GM19463 (cell line): ENCODE results near the gene NR1H2.

Source experiments
- ATAC-seq: cut with Tn5 transposase; IDR thresholded peaks from one replicate; pipeline ENCODE4 v1.9.1; 2021; ENCODE audit warnings: mild to moderate bottlenecking, moderate library complexity; ENCODE audit not compliant: unreplicated experiment

The NR1H2 gene

DNA sequence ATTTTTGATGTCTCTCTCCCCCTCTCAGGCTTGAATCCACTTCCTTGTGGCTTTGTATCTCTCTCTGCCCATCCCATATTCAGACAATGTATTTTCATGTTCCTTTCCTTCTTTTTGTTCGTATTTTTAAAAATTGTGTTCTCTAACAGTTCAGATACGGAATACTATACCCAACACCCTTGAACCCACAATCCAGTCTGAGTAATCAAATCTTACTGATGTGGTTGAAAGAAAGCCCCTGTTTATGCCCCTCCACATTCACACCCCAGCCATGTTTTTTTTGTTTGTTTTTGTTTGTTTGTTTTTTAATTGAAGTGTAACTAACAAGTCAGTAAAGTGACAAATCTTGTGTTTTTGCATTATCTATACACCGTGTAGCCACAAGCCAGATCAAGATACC, 43.9 kb downstream of the NR1H2 start:
- no peak for ATAC-seq

- no peak for ATAC-seq
Observed at GRCh38 chr19:50420808-50421207, 44.6 kb downstream of the NR1H2 start.

- ATAC-seq: no peak
Observed at GRCh38 chr19:50422397-50423278, 46.4 kb downstream of the NR1H2 start.

DNA sequence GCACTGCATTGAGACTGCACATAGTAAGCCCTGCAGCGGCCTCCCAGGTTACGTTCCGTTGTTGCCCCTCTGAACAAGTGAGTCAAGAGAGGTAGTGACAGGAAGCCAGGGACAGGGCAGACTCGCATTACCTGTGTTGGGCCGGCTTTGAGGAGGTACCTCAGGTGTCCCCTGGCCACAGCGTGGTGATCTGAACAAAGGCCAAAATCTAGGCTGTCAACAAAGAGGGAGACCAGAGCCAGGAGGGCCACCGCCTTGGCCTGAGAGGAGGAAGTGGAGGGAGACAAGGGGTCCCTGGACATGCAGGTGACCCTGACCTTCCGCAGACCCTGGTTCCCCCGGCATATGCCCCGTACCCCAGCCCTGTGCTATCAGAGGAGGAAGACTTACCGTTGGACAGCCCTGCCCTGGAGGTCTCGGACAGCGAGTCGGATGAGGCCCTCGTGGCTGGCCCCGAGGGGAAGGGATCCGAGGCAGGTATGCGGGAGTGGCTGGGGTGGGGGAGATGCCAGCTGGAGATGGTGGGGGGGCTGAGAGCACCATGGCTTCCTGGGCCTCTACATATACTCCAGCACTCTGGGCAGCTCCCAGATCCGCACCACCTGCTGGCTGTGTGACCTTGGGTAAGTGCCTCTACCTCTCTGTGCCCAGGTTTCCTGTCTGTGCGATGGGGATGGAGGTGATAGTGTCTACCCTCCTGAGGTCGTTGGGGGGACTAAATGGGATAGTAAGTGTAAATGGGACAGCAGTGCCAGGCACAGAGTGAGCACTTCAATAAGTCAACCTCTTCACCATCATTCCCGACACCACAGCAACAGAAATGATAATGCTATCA, 47.2 kb downstream of the NR1H2 start:
- ATAC-seq: no peak

DNA sequence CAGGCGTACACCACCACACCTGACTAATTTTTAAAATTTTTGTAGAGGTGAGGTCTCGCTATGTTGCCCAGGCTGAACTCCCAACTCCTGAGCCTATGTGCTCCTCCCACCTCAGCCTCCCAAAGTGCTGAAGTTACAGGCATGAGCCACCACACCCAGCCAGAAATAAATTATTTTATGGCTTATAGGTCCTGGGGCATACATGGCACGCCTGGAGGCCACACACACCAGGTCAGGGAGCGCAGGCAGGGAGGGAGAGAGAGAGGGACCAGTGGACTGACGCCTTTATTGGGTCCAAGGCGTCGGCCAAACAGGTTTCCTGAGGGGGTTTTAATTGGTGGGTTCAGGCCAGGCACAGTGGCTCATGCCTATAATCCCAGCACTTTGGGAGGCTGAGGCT, 49.3 kb downstream of the NR1H2 start:
- ATAC-seq: no peak

GRCh38 chr19:50427318-50427925, 51.2 kb downstream of the NR1H2 start:
- ATAC-seq: no peak

DNA sequence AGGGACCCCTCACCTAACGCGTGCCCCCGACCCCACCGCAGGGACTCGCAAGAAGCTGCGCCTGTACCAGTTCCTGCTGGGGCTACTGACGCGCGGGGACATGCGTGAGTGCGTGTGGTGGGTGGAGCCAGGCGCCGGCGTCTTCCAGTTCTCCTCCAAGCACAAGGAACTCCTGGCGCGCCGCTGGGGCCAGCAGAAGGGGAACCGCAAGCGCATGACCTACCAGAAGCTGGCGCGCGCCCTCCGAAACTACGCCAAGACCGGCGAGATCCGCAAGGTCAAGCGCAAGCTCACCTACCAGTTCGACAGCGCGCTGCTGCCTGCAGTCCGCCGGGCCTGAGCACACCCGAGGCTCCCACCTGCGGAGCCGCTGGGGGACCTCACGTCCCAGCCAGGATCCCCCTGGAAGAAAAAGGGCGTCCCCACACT, 51.8 kb downstream of the NR1H2 start:
- no peak for ATAC-seq

DNA sequence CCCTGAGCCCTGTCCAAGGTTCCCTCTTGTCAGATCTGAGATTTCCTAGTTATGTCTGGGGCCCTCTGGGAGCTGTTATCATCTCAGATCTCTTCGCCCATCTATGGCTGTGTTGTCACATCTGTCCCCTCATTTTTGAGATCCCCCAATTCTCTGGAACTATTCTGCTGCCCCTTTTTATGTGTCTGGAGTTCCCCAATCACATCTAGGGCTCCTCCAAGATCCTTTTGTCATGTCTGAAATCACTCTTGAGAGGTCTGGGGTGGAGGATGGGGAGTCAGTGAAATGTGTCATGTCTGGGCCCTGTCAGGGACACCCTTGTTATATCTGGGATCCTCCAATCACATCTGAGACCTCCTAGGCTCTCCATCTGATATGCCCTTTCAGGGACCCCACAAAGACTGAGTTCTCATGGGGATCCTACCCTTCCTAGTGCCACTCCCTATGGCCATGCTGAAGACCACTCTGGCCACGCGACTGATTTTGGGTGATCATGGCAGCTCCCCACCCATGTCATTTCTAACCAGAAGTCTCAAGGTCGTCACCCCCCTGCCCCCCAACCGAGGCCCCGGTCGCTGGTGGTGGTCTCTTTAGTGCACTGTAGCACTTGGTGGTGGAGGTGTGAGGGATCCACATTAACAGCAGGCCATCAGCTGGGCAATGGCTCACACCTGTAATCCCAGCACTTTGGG, 52.7 kb downstream of the NR1H2 start:
- ATAC-seq: no peak

- ATAC-seq: no peak
Observed at GRCh38 chr19:50430888-50431342, 54.7 kb downstream of the NR1H2 start.

DNA sequence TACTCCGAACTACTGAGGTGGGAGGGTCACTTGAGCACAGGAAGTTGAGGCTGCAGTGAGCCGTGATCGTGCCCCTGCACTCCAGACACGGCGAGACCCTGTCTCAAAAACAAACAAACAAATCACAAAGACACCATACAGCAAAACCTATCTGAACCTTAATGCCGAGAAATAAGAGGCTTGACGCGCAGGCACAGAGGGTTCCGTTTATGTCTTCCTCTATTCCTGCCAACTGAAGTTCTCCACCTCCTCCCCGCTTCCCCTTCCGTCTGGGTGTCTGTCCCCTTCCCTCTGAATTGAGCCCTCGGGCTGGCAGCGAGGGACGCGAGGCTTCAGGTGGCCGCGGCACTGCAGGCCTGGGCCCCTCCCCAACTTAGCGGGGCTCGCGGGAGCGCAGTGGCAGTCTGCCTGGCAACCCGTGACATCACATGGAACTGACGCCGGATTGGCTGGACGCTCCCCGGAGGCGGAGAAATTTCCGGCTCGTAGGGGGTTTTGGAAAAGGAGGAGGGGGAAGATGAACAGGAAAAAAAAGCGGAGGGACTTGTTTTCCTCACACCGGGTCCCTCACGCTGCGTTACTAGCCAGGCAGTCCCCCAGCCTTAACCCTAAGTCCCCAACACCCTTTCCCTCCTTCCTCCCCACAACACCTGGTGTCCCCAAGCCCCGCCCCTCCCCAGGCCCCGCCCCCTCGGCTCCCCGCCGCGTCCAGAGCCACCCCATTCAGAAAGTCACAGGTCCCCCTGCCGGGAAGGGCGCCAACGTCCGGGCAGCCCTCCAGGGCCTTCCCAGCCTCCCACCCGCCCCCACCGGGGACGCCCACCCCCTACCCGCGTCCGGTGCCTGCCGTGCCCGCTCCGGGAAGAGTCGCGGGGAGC, 55.3 kb downstream of the NR1H2 start:
- ATAC-seq: peak; percentile 71

DNA sequence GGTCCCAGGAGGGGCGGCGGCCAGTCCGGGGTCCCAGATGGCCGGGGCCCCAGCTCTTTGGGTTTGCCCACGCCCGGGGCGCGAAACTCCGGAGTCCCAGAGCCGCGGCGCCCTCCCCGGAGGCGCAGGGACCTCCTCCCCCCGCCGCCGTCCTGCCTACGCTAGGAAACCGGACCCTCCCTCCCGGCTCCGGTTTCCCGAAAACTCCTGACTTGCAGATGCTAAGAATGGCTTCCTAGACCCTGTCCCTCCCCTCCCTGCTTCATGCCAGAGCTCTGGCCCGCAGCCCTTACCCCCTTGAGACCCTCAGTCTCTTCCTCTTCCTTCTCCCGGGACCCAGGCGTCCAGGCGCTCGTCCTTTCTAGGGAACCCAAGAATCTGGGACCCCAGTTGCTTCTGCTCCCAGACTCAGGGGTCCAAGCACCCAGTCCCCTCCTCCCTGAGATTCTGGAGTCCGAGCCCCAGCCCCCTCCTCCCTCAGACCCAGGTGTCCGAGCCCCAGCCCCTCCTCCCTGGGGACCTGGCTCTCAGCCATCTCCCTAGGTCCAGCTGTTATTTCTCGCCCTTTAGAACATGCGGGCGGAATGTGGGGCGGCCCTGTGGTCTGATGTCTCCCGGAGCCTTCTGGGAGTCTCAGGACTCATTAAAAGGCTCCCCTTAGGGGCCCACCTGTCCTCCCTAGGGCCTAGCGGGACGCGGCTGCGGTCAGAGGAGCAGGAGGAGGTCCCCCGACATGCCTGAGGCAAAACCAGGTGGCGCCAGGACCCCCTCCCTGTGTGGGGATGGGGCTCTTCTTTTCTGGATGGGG, 56.2 kb downstream of the NR1H2 start, which contains the start of gene MYBPC2:
Gene MYBPC2, plus strand, starts transcription at position 672 of the 808 bp plus-strand sequence. Its CDS starts 62 bp downstream, at position 734.
- ATAC-seq: no peak
